DND-41 (cell line): ENCODE data around the gene GRIK2.

Source experiments
- ATAC-seq: fragments of 200-7000 bp; cut with Tn5 transposase; 3 replicates; pipeline ENCODE4 v1.9.1; 2021; ENCODE audit warnings: low read depth; ENCODE audit not compliant: insufficient read depth
- DNase-seq: peaks from one replicate; pipeline ENCODE4 v3.0.0-alpha.2; 2020
- H2AFZ ChIP-seq: 2 replicates; pipeline ENCODE4 v1.6.0; 2012; ENCODE audit warnings: low read depth, low read length
- H3K27ac ChIP-seq: 2 replicates; pipeline ENCODE4 v1.5.1; 2012; ENCODE audit warnings: low read length, inconsistent platforms
- H3K27me3 ChIP-seq: fragments of 200-600 bp; sonication (generic); 2 replicates; pipeline ENCODE4 v1.6.0; 2012; ENCODE audit warnings: low read length, mild to moderate bottlenecking, inconsistent platforms; ENCODE audit not compliant: insufficient read depth, poor library complexity
- H3K36me3 ChIP-seq: 2 replicates; pipeline ENCODE4 v1.5.1; 2012; ENCODE audit warnings: low read length, inconsistent platforms; ENCODE audit not compliant: insufficient read depth
- H3K4me1 ChIP-seq: 2 replicates; pipeline ENCODE4 v1.5.1; 2012; ENCODE audit warnings: mild to moderate bottlenecking, low read length; ENCODE audit not compliant: insufficient read depth
- H3K4me2 ChIP-seq: 2 replicates; pipeline ENCODE4 v1.6.0; 2012; ENCODE audit warnings: mild to moderate bottlenecking, moderate library complexity, low read length, inconsistent platforms; ENCODE audit not compliant: insufficient read depth
- H3K4me3 ChIP-seq, 2 experiments: fragments of 200-600 bp in 1 of 2; shearing (Covaris generic) in 1 of 2; 2 replicates each; pipeline ENCODE4 v1.5.1; 2012 to 2016; ENCODE audit warnings: inconsistent platforms in 2 of 2, low read length in 2 of 2, mild to moderate bottlenecking in 2 of 2, low read depth in 1 of 2, moderate library complexity in 1 of 2
- H3K79me2 ChIP-seq: 2 replicates; pipeline ENCODE4 v1.6.0; 2012; ENCODE audit warnings: low read length, inconsistent platforms; ENCODE audit not compliant: insufficient read depth
- H3K9ac ChIP-seq: 2 replicates; pipeline ENCODE4 v1.6.0; 2012; ENCODE audit warnings: low read depth, mild to moderate bottlenecking, inconsistent platforms, low read length, moderate library complexity
- H3K9me3 ChIP-seq: 2 replicates; pipeline ENCODE4 v1.5.1; 2012; ENCODE audit warnings: low read length, moderate library complexity, mild to moderate bottlenecking, inconsistent platforms; ENCODE audit not compliant: insufficient read depth, severe bottlenecking
- H4K20me1 ChIP-seq: 2 replicates; pipeline ENCODE4 v1.6.0; 2012; ENCODE audit warnings: low read length; ENCODE audit not compliant: insufficient read depth
- CTCF ChIP-seq: IDR thresholded peaks from 2 replicates; pipeline ENCODE4 v1.5.1; 2012; ENCODE audit warnings: borderline replicate concordance, low read length, moderate library complexity, mild to moderate bottlenecking; ENCODE audit not compliant: poor library complexity, severe bottlenecking; ENCODE audit errors: extremely low read depth
- EZH2 ChIP-seq: IDR thresholded peaks from 3 replicates; pipeline ENCODE4 v1.6.1; 2012; ENCODE audit warnings: borderline replicate concordance, low read depth, mild to moderate bottlenecking, moderate library complexity, low read length, inconsistent platforms; ENCODE audit not compliant: severe bottlenecking

Gene GRIK2

GRCh38 chr6:101907356-101908217 lies 514.1 kb downstream of the GRIK2 start:
- Histone ChIP-seq H4K20me1 (no peaks in the 10 kb centered on the region), H3K27me3 (no peaks in the 10 kb centered on the region), H3K36me3 (no peaks in the 10 kb centered on the region), H3K9ac (no peak overlapping the region), H3K4me1 (no peaks in the 10 kb centered on the region), H3K4me2 (no peak overlapping the region), H3K79me2 (no peaks in the 10 kb centered on the region), H2AFZ (no peak overlapping the region), H3K9me3 (no peaks in the 10 kb centered on the region), H3K4me3 (no peak overlapping the region), H3K27ac (no peak overlapping the region)
- no peak for ATAC-seq
- DNase-seq, result no peak
- no peak for TF ChIP-seq EZH2
- no peak for TF ChIP-seq CTCF

- Histone ChIP-seq H3K27me3 (no peaks in the 10 kb centered on the region), H3K36me3 (no peaks in the 10 kb centered on the region), H3K9ac (no peak overlapping the region), H3K79me2 (no peaks in the 10 kb centered on the region), H3K4me2 (no peak overlapping the region), H2AFZ (no peak overlapping the region), H3K9me3 (no peaks in the 10 kb centered on the region), H3K27ac (no peak overlapping the region), H4K20me1 (no peaks in the 10 kb centered on the region), H3K4me1 (no peaks in the 10 kb centered on the region), H3K4me3 (no peak overlapping the region)
- DNase-seq (no peak), ATAC-seq (no peak)
- TF ChIP-seq CTCF (no peak), EZH2 (no peak)
These were observed 515.9 kb downstream of the GRIK2 start for GRCh38 chr6:101909366-101909765.

GRCh38 chr6:101912311-101912710 lies 518.8 kb downstream of the GRIK2 start:
- H3K27ac ChIP-seq, result no peak overlapping the region
- TF ChIP-seq CTCF, result no peak
- TF ChIP-seq EZH2, result no peak
- no peak for DNase-seq
- H3K79me2 ChIP-seq, result no peaks in the 10 kb centered on the region
- no peaks in the 10 kb centered on the region for H3K27me3 ChIP-seq
- no peak overlapping the region for H3K4me2 ChIP-seq
- no peaks in the 10 kb centered on the region for H4K20me1 ChIP-seq
- no peaks in the 10 kb centered on the region for H3K36me3 ChIP-seq
- H3K4me1 ChIP-seq, result no peaks in the 10 kb centered on the region
- no peak overlapping the region for H2AFZ ChIP-seq
- no peak overlapping the region for H3K9ac ChIP-seq
- no peak for ATAC-seq
- H3K4me3 ChIP-seq, result no peak overlapping the region
- no peaks in the 10 kb centered on the region for H3K9me3 ChIP-seq
